Duodenal mucosa (tissue), 2 donors: ENCODE results near the gene SPON1.
"Not testable (repeated sequence)": the region's sequence is repeated elsewhere in the genome, so short reads cannot be mapped to it uniquely, and the experiment has no call there.

ENCODE experiments used
- H3K27ac ChIP-seq: one replicate; pipeline ENCODE4 v1.7.0; 2013; ENCODE audit warnings: low read depth, low read length
- H3K27me3 ChIP-seq, 2 donors: one replicate each; pipeline ENCODE4 v1.7.0; 2013; ENCODE audit warnings: low read length in 2 of 2, control low read depth in 1 of 2; ENCODE audit not compliant: insufficient read depth in 2 of 2, control insufficient read depth in 1 of 2
- H3K36me3 ChIP-seq, 2 donors: one replicate each; pipeline ENCODE4 v1.7.0; 2013; ENCODE audit warnings: low read length in 2 of 2, control low read depth in 1 of 2; ENCODE audit not compliant: insufficient read depth in 2 of 2, control insufficient read depth in 1 of 2
- H3K4me1 ChIP-seq, 2 donors: one replicate each; pipeline ENCODE4 v1.7.0; 2013; ENCODE audit warnings: low read length in 2 of 2, control low read depth in 1 of 2; ENCODE audit not compliant: insufficient read depth in 2 of 2, control insufficient read depth in 1 of 2
- H3K4me3 ChIP-seq, 2 donors: one replicate each; pipeline ENCODE4 v1.7.0; 2013; ENCODE audit warnings: low read length in 2 of 2, low read depth in 1 of 2
- H3K9ac ChIP-seq, 2 donors: one replicate each; pipeline ENCODE4 v1.7.0; 2013; ENCODE audit warnings: low read length in 2 of 2, low read depth in 1 of 2
- H3K9me3 ChIP-seq, 2 donors: one replicate each; pipeline ENCODE4 v1.7.0; 2013; ENCODE audit warnings: low read length in 2 of 2, control low read depth in 1 of 2; ENCODE audit not compliant: control insufficient read depth in 1 of 2

The SPON1 gene

GRCh38 chr11:14027525-14027924 is 65.0 kb downstream of the SPON1 start:
- Histone ChIP-seq H3K27me3 (no peaks in the 10 kb centered on the region), H3K4me1 (peaks cover 26 to 37% of the 10 kb centered on the region in 2 donors), H3K9me3 (no peaks in the 10 kb centered on the region), H3K9ac (no peak overlapping the region), H3K27ac (no peak overlapping the region), H3K4me3 (no peak overlapping the region), H3K36me3 (no peaks in the 10 kb centered on the region)

GRCh38 chr11:14029440-14029839 is 66.9 kb downstream of the SPON1 start:
- Histone ChIP-seq H3K4me1 (peaks cover 26 to 41% of the 10 kb centered on the region in 2 donors), H3K9me3 (no peaks in the 10 kb centered on the region), H3K9ac (no peak overlapping the region), H3K36me3 (no peaks in the 10 kb centered on the region), H3K27me3 (no peaks in the 10 kb centered on the region), H3K27ac (peak overlapping the region; percentile 5), H3K4me3 (peak overlapping the region in 1 of 2 donors; percentile 28)

DNA sequence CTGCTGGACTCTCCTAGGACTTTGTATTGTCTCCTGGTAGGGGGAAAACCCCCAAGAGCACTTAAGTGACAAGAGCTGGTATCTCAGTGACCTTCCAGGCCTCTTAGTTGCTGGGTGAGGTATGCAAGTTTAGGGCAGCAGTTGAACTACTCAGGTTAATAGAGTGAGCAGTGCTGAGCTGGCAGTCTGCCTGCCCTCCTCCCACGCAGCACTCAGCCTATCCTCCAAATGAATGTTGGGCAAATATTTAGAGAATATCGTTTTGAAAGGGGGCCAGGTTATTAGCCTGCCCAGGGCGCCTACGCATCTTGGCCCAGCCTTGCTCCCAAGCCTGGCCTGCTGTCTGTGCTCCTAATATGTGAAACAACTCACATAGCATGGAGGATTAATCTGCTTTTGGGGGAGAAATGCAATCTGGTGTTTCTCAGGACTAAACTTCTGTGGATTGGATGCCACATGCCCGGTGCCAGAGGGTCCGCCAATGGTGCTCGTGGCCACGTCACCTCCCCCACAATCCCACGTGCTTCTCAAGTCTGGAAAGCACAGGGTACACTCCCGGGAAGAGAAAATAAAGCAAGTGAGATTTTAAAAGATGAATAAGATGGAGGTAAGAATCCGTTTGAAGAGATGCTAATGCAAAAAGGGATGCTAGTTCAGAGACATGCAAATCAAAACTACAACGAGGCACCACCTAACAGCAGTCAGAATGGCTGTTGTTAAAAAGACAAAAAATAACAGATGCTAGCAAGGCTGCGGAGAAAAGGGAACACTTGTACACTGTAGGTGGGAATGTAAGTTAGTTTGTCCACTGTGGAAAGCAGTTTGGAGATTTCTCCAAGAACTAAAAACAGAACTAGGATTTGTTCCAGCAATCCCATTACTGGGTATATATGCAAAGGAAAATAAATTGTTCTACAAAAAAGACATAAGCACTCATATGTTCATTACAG is 67.7 kb downstream of the SPON1 start:
- H3K27ac ChIP-seq: no peak overlapping the region
- H3K4me1 ChIP-seq: peaks cover 30 to 49% of the 10 kb centered on the region in 2 donors
- H3K27me3 ChIP-seq: no peaks in the 10 kb centered on the region
- H3K9me3 ChIP-seq: no peaks in the 10 kb centered on the region
- H3K36me3 ChIP-seq: no peaks in the 10 kb centered on the region
- peak overlapping the region; percentile 13 to 28 for H3K4me3 ChIP-seq
- H3K9ac ChIP-seq: peak overlapping the region in 1 of 2 donors; percentile 49

DNA sequence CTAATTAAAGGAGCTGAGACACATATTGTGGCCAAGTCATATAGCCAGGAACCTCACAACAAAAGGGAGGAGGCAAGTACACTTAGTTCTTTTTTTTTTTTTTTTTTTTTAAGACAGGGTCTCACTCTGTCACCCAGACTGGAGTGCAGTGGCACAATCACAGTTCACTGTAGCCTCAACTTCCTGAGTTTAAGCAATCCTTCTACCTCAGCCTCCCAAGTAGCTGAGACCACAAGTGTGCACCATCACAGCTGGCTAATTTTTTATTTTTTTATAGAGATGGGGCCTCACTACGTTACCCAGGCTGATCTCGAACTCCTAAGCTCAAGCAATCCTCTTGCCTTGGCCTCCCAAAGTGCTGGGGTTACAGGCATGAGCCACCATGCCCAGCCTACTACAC is 73.0 kb downstream of the SPON1 start:
- H3K27me3 ChIP-seq, H3K27ac ChIP-seq, H3K4me3 ChIP-seq, H3K36me3 ChIP-seq, H3K9ac ChIP-seq, H3K9me3 ChIP-seq: not testable (repeated sequence)
- peaks cover 17 to 27% of the 10 kb centered on the region in 2 donors for H3K4me1 ChIP-seq

DNA sequence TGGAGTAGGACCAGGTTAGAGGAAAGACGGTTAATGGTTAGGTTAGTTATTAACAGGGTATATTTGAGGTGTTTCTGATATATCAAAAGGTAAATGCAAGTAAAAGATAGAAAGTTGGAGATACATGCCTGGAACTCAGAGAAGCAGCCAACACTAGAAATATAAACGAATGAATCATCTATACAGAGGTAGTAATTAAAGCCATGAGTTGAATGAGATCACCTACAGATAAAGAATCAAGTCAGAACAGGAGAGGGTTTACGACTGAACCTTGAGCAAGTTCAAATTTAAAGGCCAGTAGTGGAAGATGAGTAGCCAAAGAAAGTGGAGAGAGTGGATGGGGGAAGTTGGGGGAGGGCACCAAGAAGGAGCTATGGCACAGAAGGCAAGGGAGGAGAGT is 73.9 kb downstream of the SPON1 start:
- Histone ChIP-seq H3K27ac (no peak overlapping the region), H3K4me1 (peaks cover 14 to 27% of the 10 kb centered on the region in 2 donors), H3K27me3 (no peaks in the 10 kb centered on the region), H3K36me3 (no peaks in the 10 kb centered on the region), H3K4me3 (no peak overlapping the region), H3K9ac (no peak overlapping the region), H3K9me3 (no peaks in the 10 kb centered on the region)

- Histone ChIP-seq H3K4me3 (no peak overlapping the region), H3K36me3 (no peaks in the 10 kb centered on the region), H3K4me1 (peaks cover 2 to 7% of the 10 kb centered on the region in 2 donors), H3K9ac (no peak overlapping the region), H3K27me3 (no peaks in the 10 kb centered on the region), H3K9me3 (no peaks in the 10 kb centered on the region), H3K27ac (no peak overlapping the region)
These were observed 78.5 kb downstream of the SPON1 start for GRCh38 chr11:14041040-14041439.

DNA sequence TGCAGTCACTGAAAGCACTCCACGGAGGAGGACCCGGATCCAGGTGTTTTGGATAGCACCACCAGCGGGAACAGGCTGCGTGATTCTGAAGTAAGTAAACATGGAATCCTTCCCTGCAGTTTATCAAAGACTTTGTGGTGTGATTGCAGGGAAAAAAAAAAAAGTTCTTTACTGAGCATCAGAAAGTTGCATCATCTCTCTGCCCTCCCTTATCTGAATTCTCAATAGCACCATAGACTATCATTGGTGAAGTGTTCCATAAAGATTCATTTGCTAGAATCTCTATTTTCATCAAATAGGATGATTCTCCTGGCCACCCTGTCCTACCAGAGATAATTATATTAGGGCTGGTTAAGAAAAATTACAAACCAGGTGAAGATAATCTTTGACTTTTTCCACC is 79.0 kb downstream of the SPON1 start:
- Histone ChIP-seq H3K27me3 (no peaks in the 10 kb centered on the region), H3K9ac (no peak overlapping the region), H3K4me1 (peaks cover 0 to 3% of the 10 kb centered on the region in 2 donors), H3K36me3 (no peaks in the 10 kb centered on the region), H3K27ac (no peak overlapping the region), H3K4me3 (no peak overlapping the region), H3K9me3 (no peaks in the 10 kb centered on the region)

DNA sequence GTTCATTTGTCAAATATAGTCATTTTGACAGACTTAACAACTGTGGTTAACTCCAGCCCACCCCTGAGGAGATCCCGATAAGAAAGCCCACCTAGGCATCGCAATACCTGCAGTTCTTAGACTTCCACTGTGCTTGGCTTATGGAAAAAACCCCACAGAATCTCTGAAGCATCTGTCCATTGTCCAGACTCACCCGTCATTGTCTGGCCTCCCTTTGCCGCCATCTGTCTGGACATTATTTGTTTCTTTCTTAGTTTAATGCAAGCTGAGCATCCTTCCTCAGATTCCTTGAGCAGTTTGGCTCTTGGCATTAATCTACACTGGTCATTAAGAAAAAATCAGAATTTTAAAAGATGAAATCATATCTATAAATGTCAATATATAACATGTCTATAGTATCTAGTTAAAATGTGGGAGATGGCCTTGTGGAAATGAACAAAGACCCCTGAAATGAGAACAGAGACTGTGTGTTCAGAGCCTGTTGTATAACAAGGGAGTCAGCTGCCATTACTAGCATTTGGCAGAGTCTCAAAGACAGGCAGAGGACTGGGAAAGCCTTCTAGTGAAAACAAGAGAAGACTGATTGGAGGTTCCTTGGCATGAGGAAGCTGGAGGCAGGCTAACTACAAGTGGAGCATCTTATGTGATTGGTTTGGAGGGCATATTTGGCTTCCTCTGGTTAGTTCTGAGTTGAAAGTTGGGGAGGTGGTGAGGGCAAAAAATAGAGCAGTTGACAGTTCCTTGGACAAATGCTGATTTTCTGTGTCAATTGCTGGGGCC is 80.4 kb downstream of the SPON1 start:
- H3K4me3 ChIP-seq: no peak overlapping the region
- H3K36me3 ChIP-seq: no peaks in the 10 kb centered on the region
- H3K27ac ChIP-seq: no peak overlapping the region
- H3K9me3 ChIP-seq: no peaks in the 10 kb centered on the region
- H3K4me1 ChIP-seq: no peaks in the 10 kb centered on the region
- no peak overlapping the region for H3K9ac ChIP-seq
- H3K27me3 ChIP-seq: no peaks in the 10 kb centered on the region

DNA sequence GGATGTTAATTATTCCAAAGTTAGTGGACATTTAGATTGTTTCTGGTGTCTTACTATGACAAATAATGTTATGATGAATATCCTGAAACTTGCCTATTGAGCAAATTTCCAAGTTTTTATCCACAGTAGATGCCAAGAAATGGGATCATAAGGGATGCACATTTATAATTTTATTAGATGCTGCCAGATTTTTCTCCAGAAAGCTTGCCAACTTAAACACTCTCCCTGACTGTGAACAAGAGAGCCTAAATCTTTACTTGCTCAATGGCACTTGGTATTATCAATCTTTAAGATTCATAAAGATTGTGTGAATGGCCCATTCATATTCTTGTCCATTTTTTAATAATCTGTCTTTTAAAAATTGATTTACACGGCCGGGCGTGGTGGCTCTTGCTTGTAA is 82.4 kb downstream of the SPON1 start:
- H3K27ac ChIP-seq: no peak overlapping the region

GRCh38 chr11:14045417-14045816 is 82.9 kb downstream of the SPON1 start:
- H3K36me3 ChIP-seq: no peaks in the 10 kb centered on the region
- no peaks in the 10 kb centered on the region for H3K9me3 ChIP-seq
- no peaks in the 10 kb centered on the region for H3K4me1 ChIP-seq
- H3K9ac ChIP-seq: no peak overlapping the region
- no peaks in the 10 kb centered on the region for H3K27me3 ChIP-seq
- no peak overlapping the region for H3K27ac ChIP-seq
- H3K4me3 ChIP-seq: no peak overlapping the region

More for the DNA sequence above, 82.4 kb downstream of the SPON1 start:
- no peaks in the 10 kb centered on the region for H3K9me3 ChIP-seq
- no peak overlapping the region for H3K4me3 ChIP-seq
- H3K36me3 ChIP-seq: no peaks in the 10 kb centered on the region
- no peak overlapping the region for H3K9ac ChIP-seq
- no peaks in the 10 kb centered on the region for H3K27me3 ChIP-seq
- no peaks in the 10 kb centered on the region for H3K4me1 ChIP-seq
